ENCODE measurements around the gene FIGNL2.

Gene FIGNL2, protein sequence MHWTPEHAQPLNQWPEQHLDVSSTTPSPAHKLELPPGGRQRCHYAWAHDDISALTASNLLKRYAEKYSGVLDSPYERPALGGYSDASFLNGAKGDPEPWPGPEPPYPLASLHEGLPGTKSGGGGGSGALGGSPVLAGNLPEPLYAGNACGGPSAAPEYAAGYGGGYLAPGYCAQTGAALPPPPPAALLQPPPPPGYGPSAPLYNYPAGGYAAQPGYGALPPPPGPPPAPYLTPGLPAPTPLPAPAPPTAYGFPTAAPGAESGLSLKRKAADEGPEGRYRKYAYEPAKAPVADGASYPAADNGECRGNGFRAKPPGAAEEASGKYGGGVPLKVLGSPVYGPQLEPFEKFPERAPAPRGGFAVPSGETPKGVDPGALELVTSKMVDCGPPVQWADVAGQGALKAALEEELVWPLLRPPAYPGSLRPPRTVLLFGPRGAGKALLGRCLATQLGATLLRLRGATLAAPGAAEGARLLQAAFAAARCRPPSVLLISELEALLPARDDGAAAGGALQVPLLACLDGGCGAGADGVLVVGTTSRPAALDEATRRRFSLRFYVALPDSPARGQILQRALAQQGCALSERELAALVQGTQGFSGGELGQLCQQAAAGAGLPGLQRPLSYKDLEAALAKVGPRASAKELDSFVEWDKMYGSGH

DNA sequence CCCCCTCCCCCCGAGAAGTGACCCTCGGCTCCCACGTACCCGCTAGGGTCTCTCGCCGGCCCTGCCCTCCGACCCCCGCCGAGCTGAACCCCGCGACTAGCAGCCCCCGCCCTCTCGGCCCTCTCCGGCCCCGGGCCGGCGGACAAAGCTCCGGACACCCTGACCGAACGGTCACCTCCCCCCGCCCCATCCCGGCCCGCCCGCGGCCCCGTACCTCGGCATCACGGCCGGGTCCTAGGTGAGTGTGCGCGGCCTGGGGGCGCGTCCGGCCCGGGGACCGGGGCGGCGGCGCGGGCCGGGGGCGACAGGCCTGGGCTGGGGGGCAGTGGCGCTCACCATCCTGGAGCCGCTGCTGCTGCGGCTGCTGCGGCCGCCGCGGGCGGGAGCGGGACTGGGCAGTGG is at the start of gene FIGNL2:
TSS of gene FIGNL2 (minus strand) at position 393 of the 402 bp plus-strand sequence. CDS start 26,305 bp downstream, outside the sequence.
- peaks cover 11% of the 10 kb centered on the region for H3K4me1 Mint-ChIP-seq
- H3K27ac Mint-ChIP-seq = no peak within 1 kb of the TSS
- ATAC-seq (ENCODE audit: low read depth) (no peak), DNase-seq (ENCODE audit: low spot score in 2 of 2) (no peak)
- H3K9me3 Mint-ChIP-seq = no peaks in the 10 kb centered on the region
- H3K27me3 Mint-ChIP-seq = peaks cover 30% of the 10 kb centered on the region
- peak within 1 kb of the TSS; percentile 54 for H3K4me3 Mint-ChIP-seq
- H3K36me3 Mint-ChIP-seq = no peaks in the 10 kb centered on the region

- ATAC-seq (ENCODE audit: low read depth) (no peak), DNase-seq (ENCODE audit: low spot score in 2 of 2) (no peak)
- Mint-ChIP-seq H3K27me3 (peaks cover 20% of the 10 kb centered on the region), H3K27ac (no peak overlapping the region), H3K36me3 (no peaks in the 10 kb centered on the region), H3K4me3 (no peak overlapping the region), H3K4me1 (no peaks in the 10 kb centered on the region), H3K9me3 (no peaks in the 10 kb centered on the region)
These were observed 48.7 kb upstream of the FIGNL2 start for GRCh38 chr12:51897181-51897580.

- Mint-ChIP-seq H3K9me3 (no peaks in the 10 kb centered on the region), H3K27ac (no peak overlapping the region), H3K27me3 (peaks cover 16% of the 10 kb centered on the region), H3K36me3 (no peaks in the 10 kb centered on the region), H3K4me1 (no peaks in the 10 kb centered on the region), H3K4me3 (no peak overlapping the region)
- DNase-seq (ENCODE audit: low spot score in 2 of 2) = no peak
- no peak for ATAC-seq (ENCODE audit: low read depth)
These were observed 47.7 kb upstream of the FIGNL2 start for GRCh38 chr12:51896236-51896635.

DNA sequence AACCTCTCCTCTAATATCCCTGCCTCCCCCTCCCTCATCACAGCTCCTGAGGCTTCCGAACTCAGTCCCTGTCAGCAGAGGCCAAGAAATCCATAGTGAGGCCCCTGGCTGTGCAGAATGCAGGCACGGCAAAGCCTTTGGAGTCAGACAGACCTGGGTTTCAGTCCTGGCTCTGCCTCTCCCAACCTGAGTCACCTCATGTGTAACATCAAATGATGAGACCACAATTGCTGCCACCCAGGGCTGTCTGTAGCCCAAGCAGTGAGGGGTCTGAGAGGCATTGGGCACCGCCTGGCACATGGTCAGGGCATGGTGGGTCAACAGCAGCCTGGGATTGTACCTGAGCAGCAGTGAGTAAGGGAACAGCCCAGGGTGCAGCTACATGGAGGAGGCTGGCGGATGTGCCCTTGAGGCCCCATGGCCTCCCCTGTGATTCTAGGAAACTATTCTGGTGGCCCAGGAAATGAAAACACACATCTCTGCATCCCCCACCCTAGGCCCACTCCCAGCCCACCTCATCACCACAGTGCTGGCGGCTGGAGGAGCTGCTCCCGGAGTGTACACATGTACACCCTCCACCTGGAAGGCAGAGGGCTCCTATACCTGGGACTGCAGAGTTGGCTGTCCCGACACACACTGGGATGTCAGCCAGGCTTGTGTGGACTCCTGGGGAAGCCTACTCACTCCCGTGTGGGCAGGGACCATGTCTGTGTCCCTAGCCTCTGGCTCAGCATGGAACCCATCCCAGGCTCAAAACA is 47.0 kb upstream of the FIGNL2 start:
- ATAC-seq (ENCODE audit: low read depth) (no peak), DNase-seq (ENCODE audit: low spot score in 2 of 2) (no peak)
- H3K4me3 Mint-ChIP-seq = no peak overlapping the region
- H3K4me1 Mint-ChIP-seq = no peaks in the 10 kb centered on the region
- no peak overlapping the region for H3K27ac Mint-ChIP-seq
- no peaks in the 10 kb centered on the region for H3K9me3 Mint-ChIP-seq
- H3K27me3 Mint-ChIP-seq = peaks cover 16% of the 10 kb centered on the region
- H3K36me3 Mint-ChIP-seq = no peaks in the 10 kb centered on the region

DNA sequence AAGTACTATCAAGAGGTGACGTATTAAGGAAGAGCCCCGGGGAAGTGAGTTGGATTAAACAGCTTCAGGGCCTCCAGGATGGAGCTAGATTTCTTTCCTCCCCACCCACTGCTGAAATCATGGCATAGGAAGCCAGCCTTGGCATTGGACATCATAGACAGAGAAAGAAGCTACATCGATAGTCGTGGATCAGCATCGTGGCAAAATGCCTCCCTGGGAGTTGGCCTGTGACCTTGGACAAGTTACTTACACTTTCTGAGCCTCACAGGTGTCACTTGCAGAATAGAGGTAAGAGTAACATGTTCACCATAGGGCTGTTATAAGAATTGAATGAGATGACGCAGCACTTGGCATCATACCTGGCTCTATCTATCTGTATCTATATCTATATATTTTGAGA is 45.3 kb upstream of the FIGNL2 start:
- DNase-seq (ENCODE audit: low spot score in 2 of 2) = no peak
- Mint-ChIP-seq H3K9me3 (no peaks in the 10 kb centered on the region), H3K36me3 (no peaks in the 10 kb centered on the region), H3K4me3 (no peak overlapping the region), H3K4me1 (no peaks in the 10 kb centered on the region), H3K27ac (no peak overlapping the region), H3K27me3 (peaks cover 14% of the 10 kb centered on the region)
- no peak for ATAC-seq (ENCODE audit: low read depth)

GRCh38 chr12:51891843-51892242 is 43.3 kb upstream of the FIGNL2 start:
- Mint-ChIP-seq H3K27me3 (peaks cover 9% of the 10 kb centered on the region), H3K4me1 (peaks cover 2% of the 10 kb centered on the region), H3K4me3 (no peak overlapping the region), H3K27ac (no peak overlapping the region), H3K36me3 (peaks cover 2% of the 10 kb centered on the region), H3K9me3 (no peaks in the 10 kb centered on the region)
- no peak for DNase-seq (ENCODE audit: low spot score in 2 of 2)
- ATAC-seq (ENCODE audit: low read depth) = no peak

GRCh38 chr12:51890511-51891171 is 42.1 kb upstream of the FIGNL2 start:
- Mint-ChIP-seq H3K27me3 (peaks cover 3% of the 10 kb centered on the region), H3K4me1 (peaks cover 9% of the 10 kb centered on the region), H3K36me3 (peaks cover 2% of the 10 kb centered on the region), H3K9me3 (no peaks in the 10 kb centered on the region), H3K27ac (no peak overlapping the region), H3K4me3 (no peak overlapping the region)
- no peak for ATAC-seq (ENCODE audit: low read depth)
- no peak for DNase-seq (ENCODE audit: low spot score in 2 of 2)

DNA sequence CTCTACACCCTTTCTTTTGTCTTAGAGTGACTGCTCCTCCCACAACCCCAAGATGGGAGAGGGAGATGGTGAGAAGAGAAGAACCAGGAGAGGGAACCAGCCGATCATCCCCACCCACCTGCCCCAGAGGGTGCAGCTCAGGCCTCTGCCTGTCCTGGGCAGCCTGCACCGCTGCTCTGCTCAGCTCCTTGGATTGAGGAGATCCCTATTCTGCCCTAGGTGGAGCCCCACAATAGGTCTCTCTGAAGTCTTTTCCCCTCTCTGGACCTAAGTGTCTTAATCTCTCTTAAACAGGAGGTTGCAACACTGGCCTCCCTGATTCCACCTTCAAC is 41.6 kb upstream of the FIGNL2 start:
- ATAC-seq (ENCODE audit: low read depth) (no peak), DNase-seq (ENCODE audit: low spot score in 2 of 2) (no peak)
- peaks cover 3% of the 10 kb centered on the region for H3K27me3 Mint-ChIP-seq
- peaks cover 9% of the 10 kb centered on the region for H3K4me1 Mint-ChIP-seq
- H3K4me3 Mint-ChIP-seq = no peak overlapping the region
- no peaks in the 10 kb centered on the region for H3K9me3 Mint-ChIP-seq
- H3K27ac Mint-ChIP-seq = no peak overlapping the region
- H3K36me3 Mint-ChIP-seq = peaks cover 2% of the 10 kb centered on the region

DNA sequence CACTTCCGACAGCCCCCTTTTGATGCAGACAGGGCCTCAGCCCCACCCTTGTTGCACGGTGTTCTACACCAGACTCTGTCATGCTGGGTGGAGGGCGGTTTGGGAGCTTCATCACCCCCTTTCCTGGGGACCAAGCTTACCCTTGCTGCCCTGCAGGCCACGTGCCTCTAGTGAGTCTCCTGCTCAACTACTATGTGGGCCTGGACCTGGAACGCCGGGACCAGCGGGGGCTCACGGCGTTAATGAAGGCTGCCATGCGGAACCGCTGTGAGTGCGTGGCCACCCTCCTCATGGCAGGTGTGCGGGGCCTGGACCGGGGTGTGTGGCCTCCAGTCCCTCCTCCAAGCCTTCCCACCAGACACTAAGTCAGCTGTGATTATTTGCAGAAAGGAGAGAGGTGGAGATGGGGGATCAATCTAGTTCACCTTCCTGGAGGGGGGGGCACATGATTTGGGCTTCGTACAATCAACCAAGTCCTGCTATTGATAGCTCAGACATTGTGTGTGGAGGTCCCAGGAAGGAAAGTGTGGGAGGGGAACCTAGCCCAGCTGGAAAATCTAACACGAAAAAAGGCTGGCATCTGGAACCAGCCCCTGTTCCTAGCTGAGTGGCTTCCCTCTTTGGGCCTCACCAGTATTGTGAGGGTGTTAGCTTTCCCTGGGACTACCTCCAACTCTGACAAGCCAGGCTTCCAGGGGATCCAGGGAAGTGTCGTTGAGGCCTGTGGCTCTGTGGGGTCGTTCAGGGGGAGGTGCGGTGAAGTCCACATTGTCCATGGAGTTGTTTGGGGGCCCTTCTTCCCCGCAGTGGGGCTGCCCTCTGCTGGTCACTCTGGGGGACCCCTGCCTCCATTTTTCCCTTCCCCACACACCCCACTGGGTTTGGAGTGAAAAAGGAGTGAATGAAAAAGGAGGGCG is 41.0 kb upstream of the FIGNL2 start:
- no peak overlapping the region for H3K4me3 Mint-ChIP-seq
- no peak overlapping the region for H3K27ac Mint-ChIP-seq
- no peak for DNase-seq (ENCODE audit: low spot score in 2 of 2)
- no peaks in the 10 kb centered on the region for H3K9me3 Mint-ChIP-seq
- H3K27me3 Mint-ChIP-seq = peaks cover 4% of the 10 kb centered on the region
- H3K36me3 Mint-ChIP-seq = peaks cover 2% of the 10 kb centered on the region
- peaks cover 9% of the 10 kb centered on the region for H3K4me1 Mint-ChIP-seq
- ATAC-seq (ENCODE audit: low read depth) = no peak

- ATAC-seq (ENCODE audit: low read depth) = no peak
- peaks cover 9% of the 10 kb centered on the region for H3K4me1 Mint-ChIP-seq
- no peak overlapping the region for H3K27ac Mint-ChIP-seq
- no peak overlapping the region for H3K4me3 Mint-ChIP-seq
- peaks cover 4% of the 10 kb centered on the region for H3K27me3 Mint-ChIP-seq
- DNase-seq (ENCODE audit: low spot score in 2 of 2) = no peak
- H3K9me3 Mint-ChIP-seq = no peaks in the 10 kb centered on the region
- peaks cover 2% of the 10 kb centered on the region for H3K36me3 Mint-ChIP-seq
These were observed 40.0 kb upstream of the FIGNL2 start for GRCh38 chr12:51888316-51889215.

DNA sequence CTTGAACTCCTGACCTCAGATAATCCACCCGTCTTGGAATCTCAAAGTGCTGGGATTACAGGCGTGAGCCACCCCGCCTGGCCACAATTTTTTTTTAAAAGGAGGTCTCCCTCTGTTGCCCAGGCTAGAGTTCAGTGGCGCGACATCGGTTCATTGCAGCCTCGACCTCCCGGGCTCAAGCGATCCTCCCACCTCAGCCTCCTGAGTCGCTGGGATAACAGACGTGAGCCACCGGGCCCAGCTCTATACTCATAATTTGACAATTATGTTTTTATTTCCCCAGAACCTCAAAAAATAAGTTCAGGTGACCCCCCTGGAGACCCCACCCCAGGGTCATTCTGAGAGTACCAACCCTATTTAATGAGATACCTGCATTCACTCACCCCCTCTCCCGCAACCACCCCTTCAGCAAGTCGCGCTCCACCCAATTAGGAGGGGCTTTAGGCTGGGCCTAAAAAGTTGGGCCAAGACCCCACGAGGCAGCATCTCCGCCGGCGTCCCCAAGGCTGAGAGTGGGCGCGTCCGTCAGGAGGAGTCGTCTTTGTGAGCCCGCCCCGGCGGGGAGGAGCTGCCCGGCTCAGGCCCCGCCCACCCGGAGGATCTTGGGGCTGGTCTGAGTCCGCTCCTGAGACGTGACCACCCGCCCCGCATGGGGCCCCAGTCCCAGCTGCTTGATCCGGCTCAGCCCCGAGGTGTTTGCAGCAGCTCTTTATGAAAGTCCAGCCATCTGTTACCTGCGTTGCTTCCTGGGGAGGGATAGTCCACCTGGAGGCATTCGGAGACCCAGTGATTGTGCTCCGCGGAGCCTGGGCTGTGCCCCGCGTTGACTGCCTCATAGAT is 39.2 kb upstream of the FIGNL2 start, which contains the start of gene ANKRD33:
TSS of gene ANKRD33 (plus strand) at position 628 of the 840 bp plus-strand sequence. CDS start at position 712, 84 bp downstream.
- peaks cover 4% of the 10 kb centered on the region for H3K27me3 Mint-ChIP-seq
- H3K9me3 Mint-ChIP-seq = no peaks in the 10 kb centered on the region
- peaks cover 9% of the 10 kb centered on the region for H3K4me1 Mint-ChIP-seq
- ATAC-seq (ENCODE audit: low read depth) (no peak), DNase-seq (ENCODE audit: low spot score in 2 of 2) (no peak)
- H3K27ac Mint-ChIP-seq = no peak within 1 kb of the TSS
- no peak within 1 kb of the TSS for H3K4me3 Mint-ChIP-seq
- H3K36me3 Mint-ChIP-seq = peaks cover 2% of the 10 kb centered on the region

Data from memory B cell (primary cell).